ENCODE data around the gene AFF3. TPM values are rescaled to one million over a fixed set of nuclear protein-coding genes. Genes with fewer than 3 reads are reported as not detected.

AFF3 gene
- total and polyA plus RNA-seq, 4 donors = 4.2 to 90.9 (median 14.6) TPM

GRCh38 chr2:100041385-100041784 lies 101.0 kb downstream of the AFF3 start:
- no peaks in the 10 kb centered on the region for H3K9me3 ChIP-seq (ENCODE audit: control insufficient read depth in 4 of 4, insufficient read depth in 3 of 4, low read length in 3 of 4)
- no peak overlapping the region for H3K9ac ChIP-seq (ENCODE audit: insufficient read depth in 1 of 2, low read length in 2 of 2)
- H3K36me3 ChIP-seq (ENCODE audit: control insufficient read depth in 4 of 4, insufficient read depth in 4 of 4, low read length in 4 of 4) = peaks cover 0 to 1% (median 0%) of the 10 kb centered on the region in 4 donors
- 85 to 90% methylated on average over 4 of the region's 4 CpGs for WGBS, 2 donors
- DNase-seq = no peak
- no peak for ATAC-seq (ENCODE audit: insufficient read depth, low FRiP score)
- no peak overlapping the region for H3K27ac ChIP-seq (ENCODE audit: low read depth in 1 of 2, low read length in 1 of 2)
- no peaks in the 10 kb centered on the region for H3K27me3 ChIP-seq (ENCODE audit: control insufficient read depth in 3 of 3, insufficient read depth in 3 of 3, low read length in 2 of 3)
- H3K4me1 ChIP-seq (ENCODE audit: control insufficient read depth in 5 of 5, insufficient read depth in 5 of 5, low read length in 5 of 5) = peaks cover 0 to 26% (median 6%) of the 10 kb centered on the region in 5 donors
- H3K4me3 ChIP-seq = no peak overlapping the region
- TF ChIP-seq, protein P1, sequence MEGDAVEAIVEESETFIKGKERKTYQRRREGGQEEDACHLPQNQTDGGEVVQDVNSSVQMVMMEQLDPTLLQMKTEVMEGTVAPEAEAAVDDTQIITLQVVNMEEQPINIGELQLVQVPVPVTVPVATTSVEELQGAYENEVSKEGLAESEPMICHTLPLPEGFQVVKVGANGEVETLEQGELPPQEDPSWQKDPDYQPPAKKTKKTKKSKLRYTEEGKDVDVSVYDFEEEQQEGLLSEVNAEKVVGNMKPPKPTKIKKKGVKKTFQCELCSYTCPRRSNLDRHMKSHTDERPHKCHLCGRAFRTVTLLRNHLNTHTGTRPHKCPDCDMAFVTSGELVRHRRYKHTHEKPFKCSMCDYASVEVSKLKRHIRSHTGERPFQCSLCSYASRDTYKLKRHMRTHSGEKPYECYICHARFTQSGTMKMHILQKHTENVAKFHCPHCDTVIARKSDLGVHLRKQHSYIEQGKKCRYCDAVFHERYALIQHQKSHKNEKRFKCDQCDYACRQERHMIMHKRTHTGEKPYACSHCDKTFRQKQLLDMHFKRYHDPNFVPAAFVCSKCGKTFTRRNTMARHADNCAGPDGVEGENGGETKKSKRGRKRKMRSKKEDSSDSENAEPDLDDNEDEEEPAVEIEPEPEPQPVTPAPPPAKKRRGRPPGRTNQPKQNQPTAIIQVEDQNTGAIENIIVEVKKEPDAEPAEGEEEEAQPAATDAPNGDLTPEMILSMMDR (IDR thresholded peaks at IDR 0.05; ENCODE audit: control extremely low read depth, extremely low read depth) = no peak

- H3K9ac ChIP-seq (ENCODE audit: insufficient read depth in 1 of 2, low read length in 2 of 2) = no peak overlapping the region
- H3K27ac ChIP-seq (ENCODE audit: low read depth in 1 of 2, low read length in 1 of 2) = no peak overlapping the region
- H3K4me3 ChIP-seq = no peak overlapping the region
- ATAC-seq (ENCODE audit: insufficient read depth, low FRiP score) = no peak
- TF ChIP-seq, protein P1 (IDR thresholded peaks at IDR 0.05; ENCODE audit: control extremely low read depth, extremely low read depth) = no peak
- H3K9me3 ChIP-seq (ENCODE audit: control insufficient read depth in 4 of 4, insufficient read depth in 3 of 4, low read length in 3 of 4) = no peaks in the 10 kb centered on the region
- WGBS, 2 donors = 76 to 79% methylated on average over 1 of the region's 1 CpG
- peaks cover 0 to 1% (median 0%) of the 10 kb centered on the region in 4 donors for H3K36me3 ChIP-seq (ENCODE audit: control insufficient read depth in 4 of 4, insufficient read depth in 4 of 4, low read length in 4 of 4)
- H3K27me3 ChIP-seq (ENCODE audit: control insufficient read depth in 3 of 3, insufficient read depth in 3 of 3, low read length in 2 of 3) = no peaks in the 10 kb centered on the region
- peaks cover 0 to 22% (median 2%) of the 10 kb centered on the region in 5 donors for H3K4me1 ChIP-seq (ENCODE audit: control insufficient read depth in 5 of 5, insufficient read depth in 5 of 5, low read length in 5 of 5)
- no peak for DNase-seq
Measured at GRCh38 chr2:100040906-100041305, 101.5 kb downstream of the AFF3 start.

GRCh38 chr2:100039291-100039980 lies 103.0 kb downstream of the AFF3 start:
- Histone ChIP-seq H3K4me1 (ENCODE audit: control insufficient read depth in 5 of 5, insufficient read depth in 5 of 5, low read length in 5 of 5) (peaks cover 0 to 16% (median 3%) of the 10 kb centered on the region in 5 donors), H3K9me3 (ENCODE audit: control insufficient read depth in 4 of 4, insufficient read depth in 3 of 4, low read length in 3 of 4) (no peaks in the 10 kb centered on the region), H3K9ac (ENCODE audit: insufficient read depth in 1 of 2, low read length in 2 of 2) (no peak overlapping the region), H3K27me3 (ENCODE audit: control insufficient read depth in 3 of 3, insufficient read depth in 3 of 3, low read length in 2 of 3) (no peaks in the 10 kb centered on the region), H3K27ac (ENCODE audit: low read depth in 1 of 2, low read length in 1 of 2) (no peak overlapping the region), H3K36me3 (ENCODE audit: control insufficient read depth in 4 of 4, insufficient read depth in 4 of 4, low read length in 4 of 4) (no peaks in the 10 kb centered on the region), H3K4me3 (no peak overlapping the region)
- ATAC-seq (ENCODE audit: insufficient read depth, low FRiP score) (no peak), DNase-seq (no peak)
- 68 to 81% methylated on average over 7 of the region's 7 CpGs for WGBS, 2 donors
- TF ChIP-seq, protein P1 (IDR thresholded peaks at IDR 0.05; ENCODE audit: control extremely low read depth, extremely low read depth) = no peak

All from lung (tissue), 12 donors.